Stimulated activated CD8-positive, alpha-beta memory T cell treated with anti-CD3 and anti-CD28 coated beads, Interleukin-4, amount 100 ng/mL, for 48 hours (primary cell): ENCODE measurements around the gene LYSET.
"Not testable (repeated sequence)": the region's sequence is repeated elsewhere in the genome, so short reads cannot be mapped to it uniquely, and the experiment has no call there.

ENCODE experiments used
- DNase-seq: peaks from one replicate; pipeline ENCODE4 v3.0.0-alpha.2; 2020

The LYSET gene

DNA sequence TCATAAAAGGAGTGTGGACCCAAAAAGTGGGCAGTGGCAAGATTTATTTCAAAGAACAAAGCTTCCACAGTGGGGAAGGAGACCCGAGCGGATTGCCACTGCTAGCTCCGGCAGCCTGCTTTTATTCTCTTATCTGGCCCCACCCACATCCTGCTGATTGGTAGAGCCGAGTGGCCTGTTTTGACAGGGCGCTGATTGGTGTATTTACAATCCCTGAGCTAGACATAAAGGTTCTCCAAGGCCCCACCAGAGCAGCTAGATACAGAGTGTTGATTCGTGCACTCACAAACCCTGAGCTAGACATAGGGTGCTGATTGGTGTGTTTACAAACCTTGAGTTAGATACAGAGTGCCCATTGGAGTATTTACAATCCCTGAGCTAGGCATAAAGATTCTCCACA lies 15.5 kb upstream of the LYSET start:
- DNase-seq = not testable (repeated sequence)

DNA sequence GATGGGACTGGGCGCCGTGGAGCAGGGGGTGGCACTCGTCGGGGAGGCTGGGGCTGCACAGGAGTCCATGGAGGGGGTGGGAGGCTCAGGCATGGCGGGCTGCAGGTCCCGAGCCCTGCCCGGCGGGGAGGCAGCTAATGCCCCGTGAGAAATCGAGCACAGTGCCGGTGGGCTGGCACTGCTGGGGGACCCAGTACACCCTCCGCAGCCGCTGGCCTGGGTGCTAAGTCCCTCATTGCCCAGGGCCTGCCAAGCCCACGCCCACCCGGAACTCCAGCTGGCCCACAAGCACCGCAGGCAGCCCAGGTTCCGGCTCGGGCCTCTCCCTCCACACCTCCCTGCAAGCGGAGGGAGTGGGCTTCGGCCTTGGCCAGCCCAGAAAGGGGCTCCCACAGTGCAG lies 15.0 kb upstream of the LYSET start:
- not testable (repeated sequence) for DNase-seq

DNA sequence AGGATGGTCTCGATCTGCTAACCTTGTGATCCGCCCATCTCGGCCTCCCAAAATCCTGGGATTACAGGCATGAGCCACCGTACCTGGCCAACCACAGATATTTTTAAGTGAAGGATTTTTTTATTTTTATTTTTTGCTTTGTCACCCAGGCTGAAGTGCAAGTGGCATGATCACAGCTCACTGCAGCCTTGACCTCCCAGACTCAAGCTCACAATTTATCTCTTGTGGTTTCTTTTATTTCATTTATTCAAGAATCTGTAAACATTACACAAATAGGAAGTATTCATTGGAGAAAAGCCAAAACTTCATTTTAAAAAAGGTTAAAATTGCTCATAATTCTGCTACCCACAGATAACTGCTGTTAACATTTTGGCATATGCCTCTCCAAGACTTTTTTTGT lies 13.7 kb upstream of the LYSET start:
- DNase-seq = no peak

DNA sequence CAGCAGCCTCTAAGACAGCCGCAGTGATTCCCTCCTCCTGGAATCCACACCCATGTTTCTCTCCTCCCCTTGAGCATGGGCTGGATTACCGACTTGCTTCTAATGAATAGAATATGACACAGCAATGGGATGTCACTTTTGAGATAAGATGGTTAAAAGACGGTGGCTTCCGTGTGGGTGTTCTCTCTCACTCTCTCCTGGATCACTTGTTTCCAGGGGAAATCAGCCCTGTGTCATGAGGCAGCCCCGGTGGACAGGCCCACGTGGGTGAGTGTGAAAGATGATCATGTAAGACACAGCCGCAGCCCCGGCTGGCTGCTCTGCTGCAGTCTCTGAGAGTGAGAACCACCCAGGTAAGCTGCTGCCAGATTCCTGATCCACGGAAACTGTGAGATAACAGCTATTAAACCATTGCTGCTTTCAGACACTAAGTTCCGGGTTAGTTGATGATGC lies 11.1 kb upstream of the LYSET start:
- DNase-seq = no peak

DNA sequence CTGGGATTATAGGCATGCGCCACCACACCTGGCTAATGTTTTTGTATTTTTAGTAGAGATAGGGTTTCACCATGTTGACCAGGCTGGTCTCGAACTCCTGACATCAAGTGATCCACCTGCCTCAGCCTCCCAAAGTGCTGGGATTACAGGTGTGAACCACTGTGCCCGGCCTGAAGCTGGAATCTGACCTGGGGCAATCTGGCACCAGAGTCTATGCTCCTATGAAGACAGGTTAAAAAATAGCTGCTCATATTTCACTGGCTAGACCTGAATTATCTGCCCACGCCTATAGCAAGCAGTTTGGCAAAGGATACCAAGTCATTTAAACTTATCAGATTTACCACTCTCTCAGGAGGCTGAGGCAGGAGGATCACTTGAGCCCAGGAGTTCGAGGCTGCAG lies 10.4 kb upstream of the LYSET start:
- DNase-seq = not testable (repeated sequence)

DNA sequence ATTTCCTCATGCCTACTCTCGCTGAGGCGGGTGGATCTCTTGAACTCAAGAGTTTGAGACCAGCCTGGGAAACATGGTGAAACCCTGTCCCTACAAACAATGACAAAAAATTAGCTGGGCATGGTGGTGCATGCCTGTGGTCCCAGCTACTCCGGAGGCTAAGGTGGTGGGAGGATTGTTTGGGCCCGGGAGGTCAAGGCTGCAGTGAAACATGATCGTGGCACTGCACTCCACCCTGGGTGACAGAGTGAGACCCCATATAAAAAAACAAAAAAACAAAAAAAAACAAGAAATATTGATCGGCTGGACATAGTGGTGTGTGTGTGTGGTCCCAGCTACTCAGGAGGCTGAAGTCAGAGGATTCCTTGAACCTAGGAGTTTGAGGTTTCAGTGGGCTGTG lies 9.6 kb upstream of the LYSET start:
- DNase-seq = no peak

DNA sequence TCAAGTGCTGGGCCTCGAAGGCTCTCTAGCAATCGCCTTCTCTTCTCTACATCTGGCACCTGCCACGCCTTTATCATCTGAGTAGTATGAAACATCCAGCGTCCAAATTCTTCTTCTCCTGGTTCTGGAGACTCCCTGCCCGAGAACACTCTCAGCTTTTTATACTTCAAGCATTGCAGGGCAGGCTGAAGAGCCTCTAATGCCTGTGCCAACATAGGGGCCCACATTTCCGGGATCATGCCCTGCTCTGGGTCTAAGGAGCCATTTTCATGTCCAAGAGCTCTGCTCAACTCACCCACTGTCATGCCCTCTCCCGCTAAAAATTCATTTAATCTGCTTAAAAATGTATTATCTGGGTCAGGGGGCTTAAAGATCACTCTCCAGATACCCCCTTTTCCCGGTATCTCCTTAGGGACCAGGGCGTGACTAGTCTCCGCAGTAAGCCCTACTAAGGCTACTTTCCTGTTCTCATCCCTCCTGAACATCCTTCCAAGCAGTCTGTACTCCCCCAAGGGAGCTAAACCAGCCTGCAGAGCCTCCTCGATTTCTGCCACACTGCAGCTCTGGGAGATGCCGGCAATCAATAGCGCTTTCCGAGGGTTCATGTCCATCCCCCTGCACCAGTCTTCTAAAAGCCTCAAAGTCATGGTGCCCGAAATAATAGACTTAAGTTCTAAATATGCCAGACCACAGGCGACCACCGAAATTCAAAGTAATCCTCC lies 1.4 kb upstream of the LYSET start:
- DNase-seq = no peak

DNA sequence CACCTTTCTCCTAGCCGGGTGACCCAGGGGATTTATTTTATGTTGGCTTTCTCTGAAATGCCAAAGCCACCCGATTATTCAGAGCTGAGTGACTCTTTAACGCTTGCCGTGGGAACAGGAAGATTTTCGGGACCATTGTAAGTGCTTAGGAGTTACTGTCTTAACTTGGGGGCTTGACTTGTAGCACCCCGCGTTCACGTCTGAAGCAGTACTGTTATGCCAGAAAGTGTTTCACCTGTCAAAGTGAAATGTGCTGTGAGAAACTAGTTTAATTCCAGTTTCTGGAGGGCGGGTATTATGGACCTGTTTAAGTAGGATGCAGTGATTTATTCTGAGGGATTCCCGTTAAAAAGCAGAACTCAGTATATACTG lies 218 bp downstream of the LYSET start:
- DNase-seq = no peak

DNA sequence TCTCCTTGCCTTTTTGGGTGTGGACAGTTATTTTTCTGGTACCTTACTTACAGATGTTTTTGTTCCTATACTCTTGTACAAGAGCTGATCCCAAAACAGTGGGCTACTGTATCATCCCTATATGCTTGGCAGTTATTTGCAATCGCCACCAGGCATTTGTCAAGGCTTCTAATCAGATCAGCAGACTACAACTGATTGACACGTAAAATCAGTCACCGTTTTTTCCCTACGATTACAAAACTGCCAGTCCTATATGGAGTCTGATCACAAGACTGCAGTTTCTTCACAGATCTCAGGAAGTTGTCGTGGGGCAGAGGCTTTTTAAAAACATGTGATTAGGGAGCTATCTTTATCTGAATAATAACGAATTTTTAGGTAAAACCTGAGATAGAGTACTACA lies 1.3 kb downstream of the LYSET start:
- DNase-seq = no peak

DNA sequence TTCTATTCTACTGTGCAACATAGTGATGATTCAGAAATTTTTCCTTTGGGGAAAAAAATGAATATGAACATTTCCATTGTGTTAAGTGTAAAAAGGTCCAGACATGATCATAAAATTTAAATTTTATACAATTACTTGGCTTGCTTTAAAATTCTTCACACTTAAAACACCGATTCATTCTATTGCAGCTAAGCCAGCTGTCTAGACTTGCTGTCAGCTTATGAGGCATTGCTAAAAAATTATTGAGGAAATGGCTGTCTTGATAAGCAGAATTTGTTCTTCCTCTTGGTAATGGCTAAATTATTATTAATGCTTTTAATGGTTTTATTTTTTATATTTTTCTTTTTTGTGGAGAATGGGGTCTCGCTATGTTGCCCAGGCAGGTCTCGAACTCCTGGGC lies 1.8 kb downstream of the LYSET start:
- no peak for DNase-seq

DNA sequence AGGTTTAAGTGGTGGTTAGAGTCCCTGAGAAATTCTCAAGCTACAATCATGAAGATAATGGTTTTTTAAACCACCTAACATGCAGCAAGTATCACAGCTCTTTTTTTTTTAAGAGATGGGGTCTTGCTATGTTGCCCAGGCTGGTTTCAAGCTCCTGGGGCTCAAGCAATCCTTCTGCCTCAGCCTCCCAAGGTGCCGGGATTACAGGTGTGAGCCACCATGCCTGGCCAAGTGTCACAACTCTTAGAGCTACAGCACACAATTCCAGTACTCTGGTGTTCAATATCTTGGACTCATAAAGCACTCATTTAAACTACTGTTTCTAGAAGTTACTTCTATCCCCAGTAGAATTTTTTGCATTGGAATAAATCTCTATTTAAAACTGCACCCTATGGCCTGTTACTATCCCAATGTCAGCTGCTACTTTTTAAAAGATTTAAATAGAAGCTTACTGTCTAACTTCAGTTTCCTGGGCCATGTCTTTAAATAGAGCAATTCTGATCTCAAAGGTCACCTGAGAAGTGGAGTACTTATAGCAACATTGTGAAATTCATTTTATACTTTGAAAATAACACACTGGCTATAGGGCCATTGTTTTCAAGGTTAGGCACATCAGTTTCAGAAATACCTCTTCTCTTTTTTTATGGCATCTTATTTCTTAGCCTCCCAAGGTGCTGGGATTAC lies 10.3 kb downstream of the LYSET start:
- no peak for DNase-seq

DNA sequence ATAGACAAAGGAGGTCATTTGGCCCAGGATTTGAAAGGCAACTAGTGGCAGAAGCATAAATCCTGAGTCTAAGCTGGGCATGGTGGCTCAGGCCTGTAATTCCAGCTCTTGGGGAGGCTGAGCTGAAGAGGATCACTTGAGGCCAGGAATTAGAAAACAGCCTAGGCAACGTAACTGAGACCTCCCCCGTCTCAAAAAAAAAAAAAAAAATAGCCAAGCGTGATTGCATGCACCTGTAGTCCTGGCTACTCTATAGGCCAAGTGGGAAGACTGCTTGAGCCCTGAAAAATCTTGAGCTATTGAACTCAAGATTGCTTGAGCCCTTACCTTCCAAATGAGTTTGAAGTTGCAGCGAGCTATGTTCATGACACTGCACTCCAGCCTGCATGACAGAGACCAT lies 13.9 kb downstream of the LYSET start:
- DNase-seq = no peak

DNA sequence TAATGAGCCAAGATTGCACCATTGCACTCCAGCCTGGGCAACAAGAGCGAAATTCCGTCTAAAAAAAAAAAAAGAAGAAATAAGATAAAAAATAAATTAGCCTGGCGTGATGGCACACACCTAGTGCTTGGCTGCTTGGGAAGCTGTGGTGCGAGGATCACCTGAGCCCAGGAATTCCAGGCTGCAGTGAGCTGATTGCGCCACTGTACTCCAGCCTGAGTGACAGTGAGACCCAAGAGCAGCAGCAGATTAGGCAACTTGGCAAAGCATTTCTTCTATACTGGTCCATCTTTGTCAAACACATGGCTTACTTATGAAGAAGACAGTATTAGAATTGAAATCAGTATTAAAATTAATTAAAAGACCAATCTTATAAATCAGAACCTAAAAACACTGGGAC lies 15.4 kb downstream of the LYSET start:
- no peak for DNase-seq

DNA sequence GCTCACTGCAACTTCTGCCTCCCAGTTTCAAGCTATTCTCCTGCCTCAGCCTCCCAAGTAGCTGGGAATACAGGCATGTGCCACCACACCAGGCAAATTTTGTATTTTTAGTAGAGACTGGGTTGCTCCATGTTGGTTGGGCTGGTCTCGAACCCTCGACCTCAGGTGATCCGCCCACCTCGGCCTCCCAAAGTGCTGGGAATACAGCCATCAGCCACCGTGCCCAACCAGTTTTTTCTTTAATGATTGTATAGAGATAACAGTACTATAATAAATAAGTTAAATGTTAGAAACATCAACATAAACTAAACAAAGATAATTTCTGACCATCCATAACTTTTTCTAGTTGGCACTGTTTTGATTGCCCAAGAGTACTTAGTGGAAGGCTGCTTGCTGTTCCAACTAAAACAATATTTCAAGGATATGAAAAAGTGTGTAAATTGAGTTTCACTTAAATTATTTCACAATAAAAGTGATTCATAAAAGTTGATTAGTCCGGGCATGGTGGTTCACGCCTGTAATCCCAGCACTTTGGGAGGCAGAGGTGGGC lies 16.1 kb downstream of the LYSET start:
- DNase-seq = no peak

DNA sequence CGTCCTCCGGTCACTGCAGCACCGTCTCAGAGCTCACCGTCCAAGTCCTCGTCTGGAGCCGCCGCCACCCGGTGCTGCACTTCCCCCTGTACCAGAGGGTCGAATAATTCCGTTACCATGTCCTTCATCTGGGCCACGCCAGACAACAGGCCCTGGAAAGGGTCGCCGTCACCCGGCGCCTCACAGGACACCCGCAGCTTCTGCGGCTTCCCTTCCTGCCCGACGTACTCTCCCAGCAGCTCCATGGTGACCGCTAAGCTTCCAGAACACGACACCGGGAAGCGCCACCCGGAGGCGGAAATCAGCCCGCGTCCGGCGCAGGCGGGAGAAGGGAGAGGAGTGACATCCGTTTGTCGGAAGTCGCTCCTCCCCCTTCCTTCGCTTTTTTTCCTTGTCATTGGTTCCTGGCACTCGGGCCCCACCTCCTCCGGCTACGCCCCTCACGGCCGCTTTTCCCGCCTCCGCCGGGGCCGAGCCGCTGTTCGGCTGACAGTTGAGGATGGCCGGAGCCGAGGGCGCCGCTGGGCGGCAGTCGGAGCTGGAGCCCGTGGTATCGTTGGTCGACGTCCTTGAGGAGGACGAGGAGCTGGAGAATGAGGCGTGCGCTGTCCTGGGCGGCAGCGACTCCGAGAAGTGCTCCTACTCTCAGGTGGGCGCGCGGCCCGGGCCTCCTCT lies 21.8 kb downstream of the LYSET start, which contains the start of the genes GON7 and UBR7:
GON7 (minus strand) TSS at position 273 of the 675 bp plus-strand sequence; CDS start at position 245, 28 bp downstream.
UBR7 (plus strand) TSS at position 464 of the 675 bp plus-strand sequence; CDS start at position 500, 36 bp downstream.
- peak; percentile 93 for DNase-seq

DNA sequence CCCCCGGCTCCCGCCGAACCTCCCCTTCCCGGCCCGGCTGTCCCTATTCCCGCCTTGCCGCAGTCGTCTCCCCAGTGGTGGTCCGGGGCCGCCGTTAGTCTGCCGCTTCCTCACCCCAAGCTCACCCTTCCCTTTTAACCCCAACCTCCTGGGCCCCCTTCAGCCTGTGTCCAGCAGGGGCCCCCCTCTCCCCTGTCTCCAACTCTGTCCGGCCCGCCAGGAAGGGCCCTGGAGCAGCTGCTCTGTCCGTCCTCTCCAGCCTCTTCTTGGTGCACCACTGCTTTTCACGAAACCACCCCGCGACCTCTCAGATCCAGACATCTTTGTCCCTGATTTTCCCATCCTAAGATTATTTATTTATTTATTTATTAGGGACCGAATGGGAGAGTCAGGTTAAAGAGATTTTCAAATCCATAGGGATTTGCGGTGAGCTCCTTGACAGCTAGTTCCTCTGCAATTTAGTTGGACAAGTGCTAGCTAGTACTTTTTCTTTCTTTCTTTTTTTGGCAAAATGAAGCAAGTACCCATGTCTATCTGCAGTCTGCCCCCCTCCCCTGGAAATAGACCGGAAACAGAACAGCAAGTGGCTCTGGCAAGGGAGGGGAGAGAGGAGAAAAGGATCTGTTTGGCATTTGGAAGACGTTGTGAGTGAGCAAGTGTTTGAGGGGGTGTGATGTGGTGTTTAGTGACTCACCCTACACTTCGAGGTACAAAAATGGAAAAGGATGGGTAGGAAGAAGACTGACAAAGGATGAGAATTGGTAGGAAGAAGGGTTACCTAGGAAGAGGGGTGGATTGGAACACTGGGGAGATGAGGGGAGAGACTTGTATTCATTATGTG lies 22.6 kb downstream of the LYSET start:
- peak; percentile 39 for DNase-seq

DNA sequence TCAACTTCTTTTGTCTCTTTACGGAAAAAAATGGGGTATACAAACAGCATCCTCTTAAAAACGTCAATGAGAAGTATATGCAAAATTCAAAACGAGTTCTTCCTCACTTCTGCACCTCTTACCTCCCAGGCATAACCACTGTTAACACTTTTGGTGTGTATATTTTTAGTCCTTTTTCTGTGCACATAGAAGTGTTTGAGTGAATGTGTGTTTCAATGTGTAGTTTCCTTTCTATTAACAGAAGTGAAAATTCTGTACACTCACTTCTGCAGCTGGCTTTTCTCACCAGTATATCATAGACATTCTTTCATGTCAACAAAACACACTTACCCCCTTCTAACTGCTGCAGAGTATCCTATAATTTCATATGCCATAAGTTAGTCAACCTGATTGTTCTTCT lies 27.3 kb downstream of the LYSET start:
- DNase-seq = no peak

DNA sequence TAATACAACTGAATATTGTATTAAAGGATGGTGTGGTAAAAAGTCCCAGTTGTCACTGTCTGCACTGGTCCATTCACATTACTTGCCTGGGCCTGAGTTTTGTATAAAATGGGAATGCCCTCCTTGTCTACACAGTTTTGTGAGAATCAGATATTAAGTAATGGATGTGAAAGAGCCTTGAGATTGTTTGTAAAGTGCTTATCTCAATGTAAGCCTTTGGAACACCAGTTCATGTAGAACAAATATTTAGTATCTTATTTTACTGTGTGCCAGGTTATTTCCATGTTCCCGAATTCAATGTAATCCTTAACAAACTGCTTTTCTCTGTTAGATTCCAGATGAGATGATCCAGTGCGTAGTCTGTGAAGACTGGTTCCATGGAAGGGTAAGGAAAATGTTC lies 29.5 kb downstream of the LYSET start:
- no peak for DNase-seq

DNA sequence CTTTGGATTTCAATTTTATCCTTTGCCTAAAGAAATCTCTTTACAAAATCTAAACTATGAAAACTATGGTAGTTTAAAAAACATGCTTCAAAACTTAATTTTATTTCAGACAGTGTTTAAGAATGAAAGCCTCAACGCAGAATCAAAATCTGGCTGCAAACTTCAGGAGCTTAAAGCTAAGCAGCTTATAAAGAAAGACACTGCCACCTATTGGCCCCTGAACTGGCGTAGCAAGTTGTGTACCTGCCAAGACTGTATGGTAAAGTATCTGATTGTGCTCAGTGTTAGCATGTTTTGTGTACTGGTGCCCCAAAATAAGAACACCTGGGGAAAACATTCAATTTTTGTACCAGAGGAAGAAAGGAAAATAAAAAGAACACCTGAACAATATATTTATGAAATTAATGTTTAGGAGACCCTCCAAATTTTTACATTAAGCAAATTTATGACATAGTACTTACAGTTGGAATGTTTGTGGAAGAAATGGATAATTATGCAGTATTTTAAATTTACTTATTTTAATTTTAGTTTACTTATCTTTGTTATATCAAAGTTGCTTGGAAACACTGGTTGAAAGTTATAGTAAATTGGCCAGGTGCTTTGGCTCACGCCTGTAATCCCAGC lies 34.1 kb downstream of the LYSET start:
- DNase-seq = peak; percentile 35

DNA sequence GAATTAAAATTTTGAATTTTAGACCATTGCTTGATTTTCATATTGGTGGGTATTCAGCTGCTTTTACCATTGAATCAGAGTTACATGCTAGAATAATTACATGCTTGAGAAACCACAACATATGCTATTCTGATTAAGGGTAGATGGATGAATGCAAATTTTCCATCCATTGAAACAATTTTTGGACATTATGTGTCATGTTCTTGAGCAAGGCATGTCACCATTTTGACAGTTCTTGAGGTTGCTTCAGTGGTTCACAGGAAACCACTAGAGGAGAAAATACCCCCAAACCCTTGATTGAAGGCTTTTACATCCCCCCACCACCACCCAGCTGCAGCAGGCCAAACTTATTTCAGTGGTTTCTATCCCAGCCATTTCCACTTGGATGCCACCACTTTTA lies 35.4 kb downstream of the LYSET start:
- no peak for DNase-seq

DNA sequence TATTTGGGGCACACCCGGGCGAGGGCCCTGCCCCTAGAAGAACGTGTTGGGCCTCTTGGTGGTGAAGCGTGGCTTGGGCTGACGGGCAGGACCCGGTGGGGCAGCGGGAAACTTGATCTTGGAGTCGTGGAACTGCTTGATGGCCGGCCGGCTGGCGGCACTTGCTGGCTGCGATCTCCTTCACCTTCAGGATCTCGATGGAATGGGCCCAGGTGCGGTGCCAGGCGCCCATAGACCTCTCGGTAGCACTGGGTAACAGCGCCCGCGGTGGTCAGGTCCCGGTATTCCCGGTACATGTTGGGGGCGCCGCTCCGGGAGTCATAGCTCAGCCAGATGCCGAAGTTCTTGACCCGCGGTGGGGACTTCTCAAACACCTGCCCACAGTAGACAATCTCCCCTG lies 38.4 kb downstream of the LYSET start:
- no peak for DNase-seq

DNA sequence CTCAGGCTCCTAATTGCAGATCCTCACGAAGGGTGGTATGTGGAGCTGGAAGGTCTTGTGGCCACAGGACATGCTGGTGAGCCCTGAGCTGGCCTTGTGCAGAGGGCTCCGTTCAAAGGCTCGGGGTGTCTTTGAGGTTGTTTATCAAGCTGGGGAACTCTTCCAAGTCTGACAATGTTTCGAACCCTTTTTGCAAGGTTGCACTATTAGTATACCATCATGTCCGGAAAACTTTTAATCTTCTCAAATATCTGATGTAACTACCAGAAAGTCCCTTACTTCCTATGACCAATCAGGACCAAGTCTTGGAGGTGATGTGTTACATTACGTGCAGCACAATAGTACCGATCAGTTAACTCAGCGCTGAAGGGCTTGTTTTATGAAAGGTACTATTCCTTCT lies 43.4 kb downstream of the LYSET start:
- no peak for DNase-seq
